Measurements from ENCODE around the gene RAD52.
"Not testable (repeated sequence)": the region's sequence is repeated elsewhere in the genome, so short reads cannot be mapped to it uniquely, and the experiment has no call there.

Gene RAD52

GRCh38 chr12:944211-944610 is 5.3 kb downstream of the RAD52 start:
- in situ Hi-C loops (cut with MboI; ENCODE audit: low sequenced_read_pairs, unreplicated experiment), result loop anchor here (10.0 kb wide), 1 partner anchor 129 kb away; no protein-coding TSS in a partner anchor
- DNase-seq (ENCODE audit: low spot score), result no peak
- no peak for TF ChIP-seq CTCF (IDR thresholded peaks at IDR 0.05; ENCODE audit: borderline replicate concordance, control extremely low read depth, extremely low read depth, insufficient read depth, missing control alignments)

- in situ Hi-C loops (cut with MboI; ENCODE audit: low sequenced_read_pairs, unreplicated experiment), result loop anchor here (10.0 kb wide), 1 partner anchor 128 kb away; no protein-coding TSS in a partner anchor
- TF ChIP-seq CTCF (IDR thresholded peaks at IDR 0.05; ENCODE audit: borderline replicate concordance, control extremely low read depth, extremely low read depth, insufficient read depth, missing control alignments), result no peak
- DNase-seq (ENCODE audit: low spot score), result no peak
Measured at GRCh38 chr12:943051-943450, 6.4 kb downstream of the RAD52 start.

- no peak for DNase-seq (ENCODE audit: low spot score)
- no peak for TF ChIP-seq CTCF (IDR thresholded peaks at IDR 0.05; ENCODE audit: borderline replicate concordance, control extremely low read depth, extremely low read depth, insufficient read depth, missing control alignments)
- in situ Hi-C loops (cut with MboI; ENCODE audit: low sequenced_read_pairs, unreplicated experiment), result no loop called here
Measured at GRCh38 chr12:938810-939209, 10.7 kb downstream of the RAD52 start.

GRCh38 chr12:936377-937345 is 12.8 kb downstream of the RAD52 start:
- in situ Hi-C loops (cut with MboI; ENCODE audit: low sequenced_read_pairs, unreplicated experiment), result no loop called here
- no peak for DNase-seq (ENCODE audit: low spot score)
- no peak for TF ChIP-seq CTCF (IDR thresholded peaks at IDR 0.05; ENCODE audit: borderline replicate concordance, control extremely low read depth, extremely low read depth, insufficient read depth, missing control alignments)

- in situ Hi-C loops (cut with MboI; ENCODE audit: low sequenced_read_pairs, unreplicated experiment); DNase-seq (ENCODE audit: low spot score): not testable (repeated sequence)
Measured at GRCh38 chr12:935891-936290, 13.6 kb downstream of the RAD52 start.

GRCh38 chr12:931591-931990 is 17.9 kb downstream of the RAD52 start:
- no peak for DNase-seq (ENCODE audit: low spot score)
- in situ Hi-C loops (cut with MboI; ENCODE audit: low sequenced_read_pairs, unreplicated experiment), result no loop called here
- no peak for TF ChIP-seq CTCF (IDR thresholded peaks at IDR 0.05; ENCODE audit: borderline replicate concordance, control extremely low read depth, extremely low read depth, insufficient read depth, missing control alignments)

GRCh38 chr12:931060-931459 is 18.4 kb downstream of the RAD52 start:
- in situ Hi-C loops (cut with MboI; ENCODE audit: low sequenced_read_pairs, unreplicated experiment), result no loop called here
- TF ChIP-seq CTCF (IDR thresholded peaks at IDR 0.05; ENCODE audit: borderline replicate concordance, control extremely low read depth, extremely low read depth, insufficient read depth, missing control alignments), result no peak
- DNase-seq (ENCODE audit: low spot score), result no peak
